ENCODE data around the gene ZNF556.

GRCh38 chr19:2834294-2834871 lies 32.8 kb upstream of the ZNF556 start:
- TF ChIP-seq CTCF (IDR thresholded peaks at IDR 0.05) (no peak), POLR2A (IDR thresholded peaks at IDR 0.05) (no peak)

Data from body of pancreas (tissue), 4 donors.